Lung microvascular endothelial cell (primary cell): ENCODE data around the gene ATL3. TPM values are rescaled to one million over a fixed set of nuclear protein-coding genes. Genes with fewer than 3 reads are reported as not detected.
A peak's percentile ranks its signal among the peaks of the same experiment; 100 is the strongest.
"Not testable (repeated sequence)": the region's sequence is repeated elsewhere in the genome, so short reads cannot be mapped to it uniquely, and the experiment has no call there.

Experiments used
- DNase-seq, 2 donors: peaks; one replicate each; pipeline versions ENCODE4 v3.0.0 to v3.0.0-alpha.2; 2010; ENCODE audit warnings: low read depth in 2 of 2
- total RNA-seq: library from RNA; depleted of rRNA; stranded (reverse); fragments of >200 nt; gene quantifications from 2 replicates; pipeline ENCODE4 v1.2.1, GENCODE V29; 2014

ATL3 gene
- total RNA-seq, 1 donor from 2014 or later = 85.7 TPM

- DNase-seq = no peak
These were observed 81.0 kb downstream of the ATL3 start for GRCh38 chr11:63590024-63590788.

GRCh38 chr11:63589000-63589399, 82.2 kb downstream of the ATL3 start:
- DNase-seq = no peak

GRCh38 chr11:63586451-63587166, 84.6 kb downstream of the ATL3 start:
- no peak for DNase-seq

GRCh38 chr11:63583357-63583677, 87.9 kb downstream of the ATL3 start:
- no peak for DNase-seq

- not testable (repeated sequence) for DNase-seq
These were observed 90.0 kb downstream of the ATL3 start for GRCh38 chr11:63581224-63581623.

- DNase-seq = not testable (repeated sequence)
These were observed 92.3 kb downstream of the ATL3 start for GRCh38 chr11:63578882-63579281.

GRCh38 chr11:63574856-63575602, 96.1 kb downstream of the ATL3 start:
- DNase-seq = peak; percentile 24 to 40

Other genes starting within 250 kb of the ATL3 start
- not detected in 2 replicates for gene PLAAT5, start 180.2 kb downstream of the ATL3 start, total RNA-seq
- gene LGALS12, start 165.3 kb downstream of the ATL3 start, total RNA-seq = not detected in 2 replicates
- gene PLAAT4, start 134.6 kb downstream of the ATL3 start, total RNA-seq = 1.6 and 2.8 TPM in 2 replicates
- gene PLAAT2, start 108.0 kb downstream of the ATL3 start, total RNA-seq = not detected in 2 replicates
- 56.2 and 63.1 TPM in 2 replicates for gene PLAAT3, start 56.9 kb downstream of the ATL3 start, total RNA-seq
- gene RTN3, start 10.1 kb upstream of the ATL3 start, total RNA-seq = 42.7 and 49.8 TPM in 2 replicates
- gene ZFTA, start 97.4 kb upstream of the ATL3 start, total RNA-seq = 9.1 and 9.6 TPM in 2 replicates
- gene SPINDOC, start 142.1 kb upstream of the ATL3 start, total RNA-seq = 8.1 and 8.9 TPM in 2 replicates
- 6.8 and 9.9 TPM in 2 replicates for gene MARK2, start 167.7 kb upstream of the ATL3 start, total RNA-seq
- gene RCOR2, start 245.8 kb upstream of the ATL3 start, total RNA-seq = under 0.01 and 0.22 TPM in 2 replicates